ENCODE results near the gene RNF213.
A peak's percentile ranks its signal among the peaks of the same experiment; 100 is the strongest.
"Not testable (repeated sequence)": the region's sequence is repeated elsewhere in the genome, so short reads cannot be mapped to it uniquely, and the experiment has no call there.

The RNF213 gene

GRCh38 chr17:80254396-80255251 is 6.0 kb upstream of the RNF213 start:
- H3K4me1 ChIP-seq (ENCODE audit: control insufficient read depth in 1 of 2, insufficient read depth in 2 of 2, low read length in 2 of 2), result no peaks in the 10 kb centered on the region

GRCh38 chr17:80256034-80256350 is 4.7 kb upstream of the RNF213 start:
- Histone ChIP-seq H3K9me3 (ENCODE audit: control insufficient read depth in 1 of 2, low read length in 2 of 2) (no peaks in the 10 kb centered on the region), H3K27ac (ENCODE audit: low read length) (no peak overlapping the region), H3K27me3 (ENCODE audit: low read depth, low read length) (no peaks in the 10 kb centered on the region), H3K4me1 (ENCODE audit: control insufficient read depth in 1 of 2, insufficient read depth in 2 of 2, low read length in 2 of 2) (no peaks in the 10 kb centered on the region), H3K36me3 (ENCODE audit: control insufficient read depth in 1 of 2, insufficient read depth in 2 of 2, low read length in 2 of 2) (peaks cover 0 to 7% of the 10 kb centered on the region in 2 donors), H3K4me3 (ENCODE audit: low read depth in 1 of 2, low read length in 2 of 2) (no peak overlapping the region)

More at GRCh38 chr17:80254396-80255251, 6.0 kb upstream of the RNF213 start:
- H3K36me3 ChIP-seq (ENCODE audit: control insufficient read depth in 1 of 2, insufficient read depth in 2 of 2, low read length in 2 of 2), result peaks cover 0 to 15% of the 10 kb centered on the region in 2 donors
- peak overlapping the region; percentile 63 for H3K27ac ChIP-seq (ENCODE audit: low read length)
- H3K9me3 ChIP-seq (ENCODE audit: control insufficient read depth in 1 of 2, low read length in 2 of 2), result no peaks in the 10 kb centered on the region
- no peaks in the 10 kb centered on the region for H3K27me3 ChIP-seq (ENCODE audit: low read depth, low read length)
- H3K4me3 ChIP-seq (ENCODE audit: low read depth in 1 of 2, low read length in 2 of 2), result no peak overlapping the region

GRCh38 chr17:80257716-80258213 is 2.9 kb upstream of the RNF213 start:
- Histone ChIP-seq H3K27me3 (ENCODE audit: low read depth, low read length) (no peaks in the 10 kb centered on the region), H3K9me3 (ENCODE audit: control insufficient read depth in 1 of 2, low read length in 2 of 2) (no peaks in the 10 kb centered on the region), H3K4me3 (ENCODE audit: low read depth in 1 of 2, low read length in 2 of 2) (no peak overlapping the region), H3K36me3 (ENCODE audit: control insufficient read depth in 1 of 2, insufficient read depth in 2 of 2, low read length in 2 of 2) (peaks cover 0 to 4% of the 10 kb centered on the region in 2 donors), H3K27ac (ENCODE audit: low read length) (no peak overlapping the region), H3K4me1 (ENCODE audit: control insufficient read depth in 1 of 2, insufficient read depth in 2 of 2, low read length in 2 of 2) (peaks cover 2 to 11% of the 10 kb centered on the region in 2 donors)

GRCh38 chr17:80258296-80258695 is 2.4 kb upstream of the RNF213 start:
- not testable (repeated sequence) for H3K4me3 ChIP-seq (ENCODE audit: low read depth in 1 of 2, low read length in 2 of 2); H3K9me3 ChIP-seq (ENCODE audit: control insufficient read depth in 1 of 2, low read length in 2 of 2); H3K27ac ChIP-seq (ENCODE audit: low read length); H3K27me3 ChIP-seq (ENCODE audit: low read depth, low read length); H3K36me3 ChIP-seq (ENCODE audit: control insufficient read depth in 1 of 2, insufficient read depth in 2 of 2, low read length in 2 of 2)
- peaks cover 5 to 16% of the 10 kb centered on the region in 2 donors for H3K4me1 ChIP-seq (ENCODE audit: control insufficient read depth in 1 of 2, insufficient read depth in 2 of 2, low read length in 2 of 2)

- Histone ChIP-seq H3K9me3 (ENCODE audit: control insufficient read depth in 1 of 2, low read length in 2 of 2) (no peaks in the 10 kb centered on the region), H3K36me3 (ENCODE audit: control insufficient read depth in 1 of 2, insufficient read depth in 2 of 2, low read length in 2 of 2) (peaks cover 0 to 3% of the 10 kb centered on the region in 2 donors), H3K4me1 (ENCODE audit: control insufficient read depth in 1 of 2, insufficient read depth in 2 of 2, low read length in 2 of 2) (peaks cover 5 to 26% of the 10 kb centered on the region in 2 donors), H3K4me3 (ENCODE audit: low read depth in 1 of 2, low read length in 2 of 2) (peak overlapping the region; percentile 48 to 66), H3K27me3 (ENCODE audit: low read depth, low read length) (no peaks in the 10 kb centered on the region), H3K27ac (ENCODE audit: low read length) (no peak overlapping the region)
Observed at GRCh38 chr17:80259457-80260068, 1.1 kb upstream of the RNF213 start.

GRCh38 chr17:80260069-80260535 is 550 bp upstream of the RNF213 start:
- no peaks in the 10 kb centered on the region for H3K27me3 ChIP-seq (ENCODE audit: low read depth, low read length)
- peak overlapping the region; percentile 48 to 66 for H3K4me3 ChIP-seq (ENCODE audit: low read depth in 1 of 2, low read length in 2 of 2)
- H3K9me3 ChIP-seq (ENCODE audit: control insufficient read depth in 1 of 2, low read length in 2 of 2), result no peaks in the 10 kb centered on the region
- peaks cover 5 to 26% of the 10 kb centered on the region in 2 donors for H3K4me1 ChIP-seq (ENCODE audit: control insufficient read depth in 1 of 2, insufficient read depth in 2 of 2, low read length in 2 of 2)
- no peaks in the 10 kb centered on the region for H3K36me3 ChIP-seq (ENCODE audit: control insufficient read depth in 1 of 2, insufficient read depth in 2 of 2, low read length in 2 of 2)
- no peak overlapping the region for H3K27ac ChIP-seq (ENCODE audit: low read length)

GRCh38 chr17:80261159-80261894 is 675 bp downstream of the RNF213 start:
- Histone ChIP-seq H3K4me1 (ENCODE audit: control insufficient read depth in 1 of 2, insufficient read depth in 2 of 2, low read length in 2 of 2) (peaks cover 5 to 26% of the 10 kb centered on the region in 2 donors), H3K27ac (ENCODE audit: low read length) (peak overlapping the region; percentile 84), H3K9me3 (ENCODE audit: control insufficient read depth in 1 of 2, low read length in 2 of 2) (no peaks in the 10 kb centered on the region), H3K27me3 (ENCODE audit: low read depth, low read length) (no peaks in the 10 kb centered on the region), H3K36me3 (ENCODE audit: control insufficient read depth in 1 of 2, insufficient read depth in 2 of 2, low read length in 2 of 2) (peaks cover 5 to 9% of the 10 kb centered on the region in 2 donors), H3K4me3 (ENCODE audit: low read depth in 1 of 2, low read length in 2 of 2) (peak overlapping the region; percentile 83 to 92)

GRCh38 chr17:80261895-80262279 is 1.2 kb downstream of the RNF213 start:
- H3K36me3 ChIP-seq (ENCODE audit: control insufficient read depth in 1 of 2, insufficient read depth in 2 of 2, low read length in 2 of 2), result peaks cover 5 to 9% of the 10 kb centered on the region in 2 donors
- peak overlapping the region; percentile 83 to 92 for H3K4me3 ChIP-seq (ENCODE audit: low read depth in 1 of 2, low read length in 2 of 2)
- H3K27me3 ChIP-seq (ENCODE audit: low read depth, low read length), result no peaks in the 10 kb centered on the region
- H3K9me3 ChIP-seq (ENCODE audit: control insufficient read depth in 1 of 2, low read length in 2 of 2), result no peaks in the 10 kb centered on the region
- H3K4me1 ChIP-seq (ENCODE audit: control insufficient read depth in 1 of 2, insufficient read depth in 2 of 2, low read length in 2 of 2), result peaks cover 5 to 26% of the 10 kb centered on the region in 2 donors
- peak overlapping the region; percentile 84 for H3K27ac ChIP-seq (ENCODE audit: low read length)

- Histone ChIP-seq H3K27me3 (ENCODE audit: low read depth, low read length) (no peaks in the 10 kb centered on the region), H3K36me3 (ENCODE audit: control insufficient read depth in 1 of 2, insufficient read depth in 2 of 2, low read length in 2 of 2) (peaks cover 5 to 9% of the 10 kb centered on the region in 2 donors), H3K4me1 (ENCODE audit: control insufficient read depth in 1 of 2, insufficient read depth in 2 of 2, low read length in 2 of 2) (peaks cover 5 to 26% of the 10 kb centered on the region in 2 donors), H3K27ac (ENCODE audit: low read length) (peak overlapping the region; percentile 23), H3K4me3 (ENCODE audit: low read depth in 1 of 2, low read length in 2 of 2) (peak overlapping the region; percentile 83 to 92), H3K9me3 (ENCODE audit: control insufficient read depth in 1 of 2, low read length in 2 of 2) (no peaks in the 10 kb centered on the region)
Observed at GRCh38 chr17:80262291-80262690, 1.6 kb downstream of the RNF213 start.

- peaks cover 5 to 26% of the 10 kb centered on the region in 2 donors for H3K4me1 ChIP-seq (ENCODE audit: control insufficient read depth in 1 of 2, insufficient read depth in 2 of 2, low read length in 2 of 2)
Observed at GRCh38 chr17:80262775-80263244, 2.2 kb downstream of the RNF213 start.

More at GRCh38 chr17:80262775-80263244, 2.2 kb downstream of the RNF213 start:
- Histone ChIP-seq H3K27ac (ENCODE audit: low read length) (peak overlapping the region; percentile 39), H3K27me3 (ENCODE audit: low read depth, low read length) (no peaks in the 10 kb centered on the region), H3K4me3 (ENCODE audit: low read depth in 1 of 2, low read length in 2 of 2) (peak overlapping the region; percentile 57 to 83), H3K9me3 (ENCODE audit: control insufficient read depth in 1 of 2, low read length in 2 of 2) (no peaks in the 10 kb centered on the region), H3K36me3 (ENCODE audit: control insufficient read depth in 1 of 2, insufficient read depth in 2 of 2, low read length in 2 of 2) (peaks cover 5 to 13% of the 10 kb centered on the region in 2 donors)

Data from muscle layer of duodenum (tissue), 2 donors.